NCI-H1105 treated with DMSO at 0.1 percent for 48 hours (cell line): Measurements from ENCODE around the gene ADPRHL1.
A peak's percentile ranks its signal among the peaks of the same experiment; 100 is the strongest.
"Not testable (repeated sequence)": the region's sequence is repeated elsewhere in the genome, so short reads cannot be mapped to it uniquely, and the experiment has no call there.

ENCODE experiments used
- DNase-seq: peaks from one replicate; lab custom pipeline; 2025; lab: John Stamatoyannopoulos, UW

Gene ADPRHL1

GRCh38 chr13:113401452-113402415 is 51.6 kb downstream of the ADPRHL1 start:
- no peak for DNase-seq

- DNase-seq = no peak
These were observed 52.5 kb downstream of the ADPRHL1 start for GRCh38 chr13:113400621-113401451.

- DNase-seq = no peak
These were observed 53.5 kb downstream of the ADPRHL1 start for GRCh38 chr13:113399755-113400149.

- DNase-seq = no peak
These were observed 54.1 kb downstream of the ADPRHL1 start for GRCh38 chr13:113398963-113399754.

GRCh38 chr13:113397608-113398425 is 55.5 kb downstream of the ADPRHL1 start:
- no peak for DNase-seq

- DNase-seq = no peak
These were observed 59.0 kb downstream of the ADPRHL1 start for GRCh38 chr13:113394339-113394640.

GRCh38 chr13:113393563-113394338 is 59.5 kb downstream of the ADPRHL1 start:
- peak; percentile 84 for DNase-seq

- DNase-seq = no peak
These were observed 60.1 kb downstream of the ADPRHL1 start for GRCh38 chr13:113393226-113393562.

GRCh38 chr13:113390874-113391497 is 62.3 kb downstream of the ADPRHL1 start:
- DNase-seq = no peak

GRCh38 chr13:113389586-113389985 is 63.7 kb downstream of the ADPRHL1 start:
- not testable (repeated sequence) for DNase-seq

GRCh38 chr13:113387396-113387795 is 65.9 kb downstream of the ADPRHL1 start:
- DNase-seq = no peak

GRCh38 chr13:113383089-113383488 is 70.2 kb downstream of the ADPRHL1 start:
- no peak for DNase-seq

- DNase-seq = not testable (repeated sequence)
These were observed 70.7 kb downstream of the ADPRHL1 start for GRCh38 chr13:113382542-113382941.

- DNase-seq = no peak
These were observed 74.5 kb downstream of the ADPRHL1 start for GRCh38 chr13:113378825-113379224.

GRCh38 chr13:113374511-113375175 is 78.6 kb downstream of the ADPRHL1 start:
- no peak for DNase-seq

- DNase-seq = no peak
These were observed 79.3 kb downstream of the ADPRHL1 start for GRCh38 chr13:113373811-113374485.

GRCh38 chr13:113371701-113372100 is 81.6 kb downstream of the ADPRHL1 start:
- DNase-seq = not testable (repeated sequence)

- no peak for DNase-seq
These were observed 82.2 kb downstream of the ADPRHL1 start for GRCh38 chr13:113371061-113371460.

GRCh38 chr13:113369881-113370280 is 83.4 kb downstream of the ADPRHL1 start:
- DNase-seq = no peak
